ENCODE results near the gene DENND1A.
"Not testable (repeated sequence)": the region's sequence is repeated elsewhere in the genome, so short reads cannot be mapped to it uniquely, and the experiment has no call there.

Gene DENND1A, protein sequence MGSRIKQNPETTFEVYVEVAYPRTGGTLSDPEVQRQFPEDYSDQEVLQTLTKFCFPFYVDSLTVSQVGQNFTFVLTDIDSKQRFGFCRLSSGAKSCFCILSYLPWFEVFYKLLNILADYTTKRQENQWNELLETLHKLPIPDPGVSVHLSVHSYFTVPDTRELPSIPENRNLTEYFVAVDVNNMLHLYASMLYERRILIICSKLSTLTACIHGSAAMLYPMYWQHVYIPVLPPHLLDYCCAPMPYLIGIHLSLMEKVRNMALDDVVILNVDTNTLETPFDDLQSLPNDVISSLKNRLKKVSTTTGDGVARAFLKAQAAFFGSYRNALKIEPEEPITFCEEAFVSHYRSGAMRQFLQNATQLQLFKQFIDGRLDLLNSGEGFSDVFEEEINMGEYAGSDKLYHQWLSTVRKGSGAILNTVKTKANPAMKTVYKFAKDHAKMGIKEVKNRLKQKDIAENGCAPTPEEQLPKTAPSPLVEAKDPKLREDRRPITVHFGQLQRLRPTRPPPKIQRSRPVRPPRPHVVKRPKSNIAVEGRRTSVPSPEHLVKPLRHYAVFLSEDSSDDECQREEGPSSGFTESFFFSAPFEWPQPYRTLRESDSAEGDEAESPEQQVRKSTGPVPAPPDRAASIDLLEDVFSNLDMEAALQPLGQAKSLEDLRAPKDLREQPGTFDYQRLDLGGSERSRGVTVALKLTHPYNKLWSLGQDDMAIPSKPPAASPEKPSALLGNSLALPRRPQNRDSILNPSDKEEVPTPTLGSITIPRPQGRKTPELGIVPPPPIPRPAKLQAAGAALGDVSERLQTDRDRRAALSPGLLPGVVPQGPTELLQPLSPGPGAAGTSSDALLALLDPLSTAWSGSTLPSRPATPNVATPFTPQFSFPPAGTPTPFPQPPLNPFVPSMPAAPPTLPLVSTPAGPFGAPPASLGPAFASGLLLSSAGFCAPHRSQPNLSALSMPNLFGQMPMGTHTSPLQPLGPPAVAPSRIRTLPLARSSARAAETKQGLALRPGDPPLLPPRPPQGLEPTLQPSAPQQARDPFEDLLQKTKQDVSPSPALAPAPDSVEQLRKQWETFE
- total RNA-seq: 18.1 to 60.1 (median 27.0) reads per million in 17 experiments

DNA sequence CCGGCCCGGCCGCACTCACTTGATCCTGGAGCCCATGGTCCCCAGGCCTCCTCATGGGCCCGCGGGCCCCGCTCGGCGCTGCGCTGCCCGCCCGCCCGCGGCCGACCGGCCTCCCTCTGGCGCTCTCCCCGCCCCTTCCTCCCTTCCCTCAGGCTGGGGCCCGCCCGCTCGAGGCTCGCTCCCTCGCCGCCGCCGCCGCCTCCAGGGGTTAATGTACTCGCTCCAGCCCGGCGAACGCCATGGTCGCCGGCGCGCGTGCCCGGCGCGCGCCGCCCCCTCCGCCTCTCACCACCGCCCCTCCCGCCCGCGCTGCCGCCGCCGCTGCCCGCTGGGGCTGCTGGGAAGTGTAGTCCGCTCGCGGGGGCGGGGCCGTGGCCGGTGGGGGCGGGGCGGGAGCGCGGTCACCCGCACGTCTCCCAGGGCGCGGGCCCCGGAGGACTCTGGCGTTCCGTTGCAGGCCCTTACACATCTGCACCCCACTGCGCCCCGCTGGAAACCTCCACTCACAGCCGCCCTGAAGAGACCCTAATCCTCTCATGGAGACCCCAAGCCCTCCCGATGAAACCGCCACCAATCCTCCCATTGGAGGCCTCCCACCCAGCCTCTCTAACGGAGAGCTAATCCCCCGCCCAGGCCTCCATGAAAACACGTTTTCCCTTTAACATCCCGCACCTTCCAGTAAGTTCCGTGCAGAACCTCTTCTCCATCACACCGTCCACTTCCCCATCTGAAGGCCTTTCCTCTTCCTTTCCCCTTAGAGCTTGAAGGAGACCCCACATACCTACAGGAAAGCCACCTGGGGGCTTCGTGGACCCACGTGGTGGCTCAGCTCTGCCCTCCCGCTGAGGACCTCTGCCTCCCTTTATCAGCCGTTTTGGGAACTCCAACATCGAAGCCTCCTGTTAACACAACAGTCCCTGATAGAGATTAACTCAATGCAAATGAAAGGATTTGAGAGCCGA is at the start of gene DENND1A:
Gene DENND1A, minus strand, starts transcription at position 257 of the 962 bp plus-strand sequence. Its CDS starts 221 bp downstream, at position 36.
- peak; percentile 87 to 96 (median 93) for DNase-seq

DNA sequence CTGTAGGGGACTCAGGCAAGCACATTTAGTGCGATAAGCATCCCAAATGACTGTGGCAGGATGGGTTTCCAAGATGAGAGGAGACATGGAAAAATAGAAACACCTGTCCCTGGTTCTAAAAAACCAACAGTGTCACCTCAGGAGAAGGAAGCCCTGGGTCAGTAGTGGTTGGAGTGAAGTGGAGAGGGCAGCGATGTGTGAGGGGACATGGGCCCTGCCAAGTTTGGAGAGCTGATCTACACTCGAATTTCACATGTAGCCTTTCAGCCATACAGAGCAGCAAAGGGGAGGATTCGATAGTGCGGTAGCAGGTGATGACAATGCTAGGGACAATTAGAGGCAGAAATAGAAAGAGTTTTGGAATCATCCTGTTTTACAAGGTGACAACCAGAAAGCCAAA is 49.1 kb upstream of the DENND1A start:
- no peak for DNase-seq

DNA sequence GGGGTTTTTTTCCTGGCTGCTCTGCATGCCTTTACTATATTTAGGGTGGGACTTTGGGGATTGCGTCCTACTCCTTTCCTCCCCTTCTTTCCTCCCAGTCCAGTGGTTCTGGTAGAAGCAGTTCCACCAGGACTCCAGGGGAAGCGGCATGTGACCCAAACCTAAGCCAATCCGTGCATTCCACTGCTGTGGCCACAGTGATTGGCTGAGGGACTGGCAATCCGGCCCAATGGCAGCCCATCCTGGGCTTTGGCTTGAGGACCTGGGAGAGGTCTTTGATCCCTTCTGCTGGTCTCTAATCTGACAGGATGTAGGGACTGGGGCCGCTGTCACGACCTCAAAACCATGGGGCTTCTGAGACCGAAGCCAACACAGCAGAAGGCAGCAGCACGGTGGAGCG is 46.7 kb upstream of the DENND1A start:
- not testable (repeated sequence) for DNase-seq

- no peak for DNase-seq
Observed at GRCh38 chr9:123975871-123976270, 45.9 kb upstream of the DENND1A start.

DNA sequence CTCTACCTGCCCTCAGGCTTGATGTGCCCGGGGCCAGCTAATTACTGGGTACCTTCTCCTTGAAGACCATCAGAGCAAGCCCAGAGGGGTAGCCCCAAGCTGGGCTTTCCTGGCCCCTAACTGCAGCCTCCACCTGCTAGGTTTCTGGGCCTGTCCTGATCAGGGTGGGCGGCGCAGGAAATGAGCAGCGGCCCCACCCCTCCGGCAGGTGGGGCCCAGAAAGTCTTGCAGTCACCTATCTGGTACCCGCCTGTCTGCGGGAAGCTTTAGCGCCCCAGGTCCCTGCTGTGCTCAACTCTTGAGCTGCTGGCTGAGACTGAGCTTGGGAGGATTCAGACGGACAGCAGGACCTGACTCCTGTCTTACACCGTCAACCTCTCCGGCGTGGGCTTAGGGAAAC is 44.5 kb upstream of the DENND1A start:
- no peak for DNase-seq

GRCh38 chr9:123973590-123974223 is 43.8 kb upstream of the DENND1A start:
- no peak for DNase-seq

DNA sequence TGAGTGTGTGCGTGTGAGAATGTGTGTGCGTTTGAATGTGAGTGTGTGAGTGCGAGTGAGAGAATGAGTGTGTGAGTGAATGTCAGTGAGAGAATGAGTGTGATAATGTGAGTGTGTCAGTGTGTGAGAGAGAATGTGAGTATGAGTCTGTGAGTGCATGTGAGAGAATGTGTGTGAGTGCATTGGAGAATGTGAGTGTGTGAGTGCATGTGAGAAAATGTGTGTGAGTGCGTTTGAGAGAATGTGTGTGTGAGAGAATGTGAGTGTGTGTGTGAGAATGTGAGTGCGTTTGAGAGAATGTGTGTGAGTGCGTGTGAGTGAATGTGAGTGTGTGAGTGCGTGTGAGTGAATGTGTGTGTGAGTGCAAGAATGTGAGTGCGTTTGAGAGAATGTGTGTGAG is 42.7 kb upstream of the DENND1A start:
- DNase-seq: no peak

DNA sequence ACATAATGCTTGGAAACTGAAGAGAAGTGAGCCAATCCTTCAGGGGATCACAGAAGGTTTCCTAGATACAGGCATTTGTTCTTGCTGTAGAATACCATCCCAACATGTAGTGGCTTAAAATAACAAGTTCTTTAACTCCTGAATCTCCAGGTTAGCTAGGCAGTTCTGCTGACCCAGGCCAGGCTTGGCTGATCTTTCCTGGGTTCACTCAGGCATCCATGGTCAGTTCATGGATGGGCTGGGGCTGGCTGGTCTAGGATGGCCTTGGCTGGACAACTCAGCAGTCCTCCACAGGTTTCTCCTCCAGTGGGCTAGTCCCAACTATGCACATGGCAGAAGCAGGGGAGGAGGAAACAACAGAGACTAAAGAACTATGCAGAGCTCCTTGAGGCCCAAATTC is 37.4 kb upstream of the DENND1A start:
- no peak for DNase-seq

DNA sequence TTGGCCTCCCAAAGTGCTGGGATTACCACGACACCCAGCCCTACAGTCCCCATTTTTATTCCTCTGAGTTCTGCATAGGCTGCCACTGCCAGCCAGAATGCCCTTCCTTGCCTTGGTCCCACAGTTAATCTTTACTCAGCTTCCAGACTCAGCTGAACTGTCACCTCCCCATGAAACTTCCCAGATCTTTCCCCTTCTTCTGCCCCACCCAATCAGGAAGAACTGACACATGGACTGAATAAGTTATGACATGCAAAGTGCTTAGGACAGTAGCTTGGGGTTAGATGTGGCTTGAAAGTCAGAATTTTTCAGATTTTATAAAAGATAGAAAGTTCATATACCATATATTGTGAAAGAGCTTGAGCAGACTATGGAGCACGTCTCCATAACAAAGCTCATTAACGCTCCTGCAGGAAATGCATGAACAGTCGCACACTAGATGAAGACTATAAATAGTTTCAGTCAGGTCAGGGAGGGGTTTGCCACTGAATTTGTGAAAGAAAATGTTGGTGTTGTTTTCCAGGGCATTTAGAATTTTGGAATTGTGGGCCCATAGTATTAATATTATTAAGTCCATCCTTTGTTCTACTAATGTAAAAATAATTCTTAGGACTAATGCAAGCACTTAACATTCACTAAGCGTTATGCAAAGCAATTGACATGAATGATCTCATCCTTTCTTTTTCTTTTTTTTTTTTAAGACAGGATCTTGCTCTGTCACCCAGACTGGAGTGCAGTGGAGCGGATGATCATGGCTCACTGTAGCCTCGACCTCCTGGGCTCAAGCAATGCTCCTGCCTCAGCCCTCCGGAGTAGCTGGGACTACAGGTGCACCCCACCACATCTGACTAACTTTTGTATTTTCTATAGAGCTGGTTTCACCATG is 36.1 kb upstream of the DENND1A start:
- DNase-seq: no peak

- peak; percentile 31 to 51 (median 44) for DNase-seq
Observed at GRCh38 chr9:123964761-123965160, 34.8 kb upstream of the DENND1A start.

- no peak for DNase-seq
Observed at GRCh38 chr9:123960965-123961364, 31.0 kb upstream of the DENND1A start.

DNA sequence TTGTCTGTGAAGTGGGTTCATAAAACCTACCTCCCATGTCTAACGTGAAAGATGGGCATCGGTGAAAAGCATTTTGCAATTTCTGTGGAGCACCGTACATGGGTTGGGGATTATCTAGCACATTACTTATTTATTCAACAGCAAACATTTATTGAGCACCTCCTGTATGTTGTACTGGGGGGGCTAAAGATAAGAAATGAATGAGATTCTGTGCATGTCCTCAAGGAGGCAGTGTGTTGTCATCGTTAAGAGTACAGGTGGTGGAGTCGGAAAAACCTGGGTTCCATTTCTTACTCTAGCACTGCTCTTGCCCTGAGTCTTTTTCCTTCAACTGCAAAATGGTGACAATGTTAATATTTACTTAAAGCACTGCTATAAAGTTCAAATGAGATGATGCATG is 30.4 kb upstream of the DENND1A start:
- DNase-seq: peak in 1 of 4 experiments; percentile 22

- DNase-seq: no peak
Observed at GRCh38 chr9:123959787-123960186, 29.9 kb upstream of the DENND1A start.

- peak in 3 of 4 experiments; percentile 20 to 53 (median 32) for DNase-seq
Observed at GRCh38 chr9:123957731-123958130, 27.8 kb upstream of the DENND1A start.

- no peak for DNase-seq
Observed at GRCh38 chr9:123957168-123957721, 27.3 kb upstream of the DENND1A start.

DNA sequence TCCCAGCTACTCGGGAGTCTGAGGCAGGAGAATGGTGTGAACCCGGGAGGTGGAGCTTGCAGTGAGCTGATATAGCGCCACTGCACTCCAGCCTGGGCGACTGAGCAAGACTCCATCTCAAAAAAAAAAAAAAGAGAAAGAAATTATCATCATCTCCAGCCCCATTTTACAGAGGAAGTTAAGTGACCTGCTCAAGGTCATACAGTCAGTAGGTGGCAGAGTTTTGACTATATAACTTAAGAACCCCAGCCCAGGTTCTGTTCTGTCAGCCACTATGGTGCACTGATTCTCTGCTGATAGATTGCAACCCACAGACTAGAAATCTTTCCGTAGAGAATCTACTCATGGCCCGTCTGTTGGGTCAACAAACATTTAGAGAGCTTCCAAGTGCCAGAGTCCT is 25.7 kb upstream of the DENND1A start:
- no peak for DNase-seq

- peak in 3 of 4 experiments; percentile 26 to 65 (median 47) for DNase-seq
Observed at GRCh38 chr9:123954518-123955280, 24.8 kb upstream of the DENND1A start.

GRCh38 chr9:123952641-123953495 is 22.9 kb upstream of the DENND1A start:
- DNase-seq: no peak

Measured in suppressor macrophage (primary cell).